ENCODE data around the gene COL6A5. TPM values are rescaled to one million over a fixed set of nuclear protein-coding genes. Genes with fewer than 3 reads are reported as not detected.

Gene COL6A5
- total and polyA plus RNA-seq, 2 experiments from 2014 or later = 0.03 to 0.05 TPM

- H3K36me3 Mint-ChIP-seq (ENCODE audit: low read depth) = no peaks in the 10 kb centered on the region
- Histone ChIP-seq H3K4me1 (ENCODE audit: insufficient read depth) (no peaks in the 10 kb centered on the region), H3K79me2 (replicated peaks; ENCODE audit: insufficient read depth) (no peaks in the 10 kb centered on the region), H3K27me3 (ENCODE audit: insufficient read depth) (no peaks in the 10 kb centered on the region), H3K36me3 (ENCODE audit: insufficient read depth) (no peaks in the 10 kb centered on the region), H4K20me1 (replicated peaks; ENCODE audit: insufficient read depth) (no peaks in the 10 kb centered on the region), H3K4me2 (no peak overlapping the region), H3K4me3 (no peak overlapping the region), H3K27ac (ENCODE audit: low read depth) (no peak overlapping the region), H3K9me2 (ENCODE audit: insufficient read depth) (no peaks in the 10 kb centered on the region), H3F3A (replicated peaks; ENCODE audit: low read depth) (no peaks in the 10 kb centered on the region), H2AFZ (0 out of 2 replicates have a peak overlapping the region, but pooled peaks have one; percentile 43)
- TF ChIP-seq, protein P1, sequence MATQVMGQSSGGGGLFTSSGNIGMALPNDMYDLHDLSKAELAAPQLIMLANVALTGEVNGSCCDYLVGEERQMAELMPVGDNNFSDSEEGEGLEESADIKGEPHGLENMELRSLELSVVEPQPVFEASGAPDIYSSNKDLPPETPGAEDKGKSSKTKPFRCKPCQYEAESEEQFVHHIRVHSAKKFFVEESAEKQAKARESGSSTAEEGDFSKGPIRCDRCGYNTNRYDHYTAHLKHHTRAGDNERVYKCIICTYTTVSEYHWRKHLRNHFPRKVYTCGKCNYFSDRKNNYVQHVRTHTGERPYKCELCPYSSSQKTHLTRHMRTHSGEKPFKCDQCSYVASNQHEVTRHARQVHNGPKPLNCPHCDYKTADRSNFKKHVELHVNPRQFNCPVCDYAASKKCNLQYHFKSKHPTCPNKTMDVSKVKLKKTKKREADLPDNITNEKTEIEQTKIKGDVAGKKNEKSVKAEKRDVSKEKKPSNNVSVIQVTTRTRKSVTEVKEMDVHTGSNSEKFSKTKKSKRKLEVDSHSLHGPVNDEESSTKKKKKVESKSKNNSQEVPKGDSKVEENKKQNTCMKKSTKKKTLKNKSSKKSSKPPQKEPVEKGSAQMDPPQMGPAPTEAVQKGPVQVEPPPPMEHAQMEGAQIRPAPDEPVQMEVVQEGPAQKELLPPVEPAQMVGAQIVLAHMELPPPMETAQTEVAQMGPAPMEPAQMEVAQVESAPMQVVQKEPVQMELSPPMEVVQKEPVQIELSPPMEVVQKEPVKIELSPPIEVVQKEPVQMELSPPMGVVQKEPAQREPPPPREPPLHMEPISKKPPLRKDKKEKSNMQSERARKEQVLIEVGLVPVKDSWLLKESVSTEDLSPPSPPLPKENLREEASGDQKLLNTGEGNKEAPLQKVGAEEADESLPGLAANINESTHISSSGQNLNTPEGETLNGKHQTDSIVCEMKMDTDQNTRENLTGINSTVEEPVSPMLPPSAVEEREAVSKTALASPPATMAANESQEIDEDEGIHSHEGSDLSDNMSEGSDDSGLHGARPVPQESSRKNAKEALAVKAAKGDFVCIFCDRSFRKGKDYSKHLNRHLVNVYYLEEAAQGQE (IDR thresholded peaks at IDR 0.05; ENCODE audit: unreplicated experiment) = no peak
- TF ChIP-seq POLR2AphosphoS5 (IDR thresholded peaks at IDR 0.05; ENCODE audit: low read depth) (no peak), ZNF114 (CRISPR knock-in tag; IDR thresholded peaks at IDR 0.05) (no peak), CREB1 (CRISPR knock-in tag; IDR thresholded peaks at IDR 0.05; ENCODE audit: low read depth) (no peak), EZH2phosphoT487 (IDR thresholded peaks at IDR 0.05; ENCODE audit: unreplicated experiment) (no peak), STAT1 (IDR thresholded peaks at IDR 0.05; ENCODE audit: unreplicated experiment) (no peak), ZNF462 (CRISPR knock-in tag; IDR thresholded peaks at IDR 0.05) (no peak), NANOG (IDR thresholded peaks at IDR 0.05; ENCODE audit: borderline replicate concordance) (no peak), ZNF331 (CRISPR knock-in tag; IDR thresholded peaks at IDR 0.05; ENCODE audit: low read depth) (no peak), ETS1 (IDR thresholded peaks at IDR 0.05) (no peak), JUNB (IDR thresholded peaks at IDR 0.05; ENCODE audit: unreplicated experiment) (no peak), EZH2 (IDR thresholded peaks at IDR 0.05; ENCODE audit: low read depth, unreplicated experiment) (no peak)
- TF ChIP-seq, protein P2, sequence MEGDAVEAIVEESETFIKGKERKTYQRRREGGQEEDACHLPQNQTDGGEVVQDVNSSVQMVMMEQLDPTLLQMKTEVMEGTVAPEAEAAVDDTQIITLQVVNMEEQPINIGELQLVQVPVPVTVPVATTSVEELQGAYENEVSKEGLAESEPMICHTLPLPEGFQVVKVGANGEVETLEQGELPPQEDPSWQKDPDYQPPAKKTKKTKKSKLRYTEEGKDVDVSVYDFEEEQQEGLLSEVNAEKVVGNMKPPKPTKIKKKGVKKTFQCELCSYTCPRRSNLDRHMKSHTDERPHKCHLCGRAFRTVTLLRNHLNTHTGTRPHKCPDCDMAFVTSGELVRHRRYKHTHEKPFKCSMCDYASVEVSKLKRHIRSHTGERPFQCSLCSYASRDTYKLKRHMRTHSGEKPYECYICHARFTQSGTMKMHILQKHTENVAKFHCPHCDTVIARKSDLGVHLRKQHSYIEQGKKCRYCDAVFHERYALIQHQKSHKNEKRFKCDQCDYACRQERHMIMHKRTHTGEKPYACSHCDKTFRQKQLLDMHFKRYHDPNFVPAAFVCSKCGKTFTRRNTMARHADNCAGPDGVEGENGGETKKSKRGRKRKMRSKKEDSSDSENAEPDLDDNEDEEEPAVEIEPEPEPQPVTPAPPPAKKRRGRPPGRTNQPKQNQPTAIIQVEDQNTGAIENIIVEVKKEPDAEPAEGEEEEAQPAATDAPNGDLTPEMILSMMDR (conservative IDR thresholded peaks at IDR 0.05; ENCODE audit: low read depth in 2 of 2) = no peak
- ATAC-seq (no peak), DNase-seq (ENCODE audit: low spot score) (no peak)
- no peaks in the 10 kb centered on the region for H3K9me3 Mint-ChIP-seq
- no peaks in the 10 kb centered on the region for H3K27me3 Mint-ChIP-seq (ENCODE audit: insufficient read depth, low read depth, poor library complexity)
- no peak overlapping the region for H3K27ac Mint-ChIP-seq
- peaks cover 6% of the 10 kb centered on the region; the same call in 2 of the 3 replicates for H3K4me1 Mint-ChIP-seq
- no peak overlapping the region for H3K4me3 Mint-ChIP-seq
These were observed 159.2 kb downstream of the COL6A5 start for GRCh38 chr3:130504701-130505100.
